ENCODE measurements around the gene HEBP2. TPM values are rescaled to one million over a fixed set of nuclear protein-coding genes. Genes with fewer than 3 reads are reported as not detected.

The HEBP2 gene
- total RNA-seq, 1 donor: 35.8 TPM

- H4K20me1 ChIP-seq (ENCODE audit: insufficient read depth, low read length): no peaks in the 10 kb centered on the region
- no peak overlapping the region for H3K27ac ChIP-seq (ENCODE audit: low read depth, low read length)
- no peak for TF ChIP-seq CTCF (IDR thresholded peaks at IDR 0.05; ENCODE audit: extremely low read depth, low read depth, low read length)
- no peak for DNase-seq (ENCODE audit: insufficient read length, low spot score, missing footprints)
- H3K79me2 ChIP-seq (ENCODE audit: insufficient read depth, low read length): no peaks in the 10 kb centered on the region
- H3K9me3 ChIP-seq (ENCODE audit: low read depth, low read length): no peaks in the 10 kb centered on the region
- H3K27me3 ChIP-seq (ENCODE audit: insufficient read depth, low read length): no peaks in the 10 kb centered on the region
- H3K4me1 ChIP-seq (ENCODE audit: insufficient read depth, low read length): peaks cover 8% of the 10 kb centered on the region
- H3K4me2 ChIP-seq (ENCODE audit: insufficient read depth, low read length): no peak overlapping the region
- H3K36me3 ChIP-seq (ENCODE audit: insufficient read depth, low read length): peaks cover 3% of the 10 kb centered on the region
- H3K4me3 ChIP-seq (ENCODE audit: insufficient read depth, low read length): no peak overlapping the region
- no peak overlapping the region for H2AFZ ChIP-seq (ENCODE audit: low read length)
These were observed 57.6 kb downstream of the HEBP2 start for GRCh38 chr6:138461647-138462046.

- H3K9me3 ChIP-seq (ENCODE audit: low read depth, low read length): no peaks in the 10 kb centered on the region
- no peak overlapping the region for H3K27ac ChIP-seq (ENCODE audit: low read depth, low read length)
- no peaks in the 10 kb centered on the region for H3K79me2 ChIP-seq (ENCODE audit: insufficient read depth, low read length)
- H3K4me2 ChIP-seq (ENCODE audit: insufficient read depth, low read length): no peak overlapping the region
- H2AFZ ChIP-seq (ENCODE audit: low read length): no peak overlapping the region
- TF ChIP-seq CTCF (IDR thresholded peaks at IDR 0.05; ENCODE audit: extremely low read depth, low read depth, low read length): no peak
- no peaks in the 10 kb centered on the region for H4K20me1 ChIP-seq (ENCODE audit: insufficient read depth, low read length)
- H3K27me3 ChIP-seq (ENCODE audit: insufficient read depth, low read length): no peaks in the 10 kb centered on the region
- peaks cover 3% of the 10 kb centered on the region for H3K36me3 ChIP-seq (ENCODE audit: insufficient read depth, low read length)
- no peak overlapping the region for H3K4me3 ChIP-seq (ENCODE audit: insufficient read depth, low read length)
- peaks cover 13% of the 10 kb centered on the region for H3K4me1 ChIP-seq (ENCODE audit: insufficient read depth, low read length)
- DNase-seq (ENCODE audit: insufficient read length, low spot score, missing footprints): no peak
These were observed 60.1 kb downstream of the HEBP2 start for GRCh38 chr6:138464085-138464484.

- peak; percentile 79 for DNase-seq (ENCODE audit: insufficient read length, low spot score, missing footprints)
- Histone ChIP-seq H3K4me2 (ENCODE audit: insufficient read depth, low read length) (peak overlapping the region; percentile 80), H3K27me3 (ENCODE audit: insufficient read depth, low read length) (no peaks in the 10 kb centered on the region), H3K27ac (ENCODE audit: low read depth, low read length) (peak overlapping the region; percentile 79), H3K4me3 (ENCODE audit: insufficient read depth, low read length) (peak overlapping the region; percentile 37), H2AFZ (ENCODE audit: low read length) (peak overlapping the region; percentile 88), H4K20me1 (ENCODE audit: insufficient read depth, low read length) (no peaks in the 10 kb centered on the region), H3K79me2 (ENCODE audit: insufficient read depth, low read length) (no peaks in the 10 kb centered on the region), H3K36me3 (ENCODE audit: insufficient read depth, low read length) (peaks cover 3% of the 10 kb centered on the region), H3K4me1 (ENCODE audit: insufficient read depth, low read length) (peaks cover 13% of the 10 kb centered on the region), H3K9me3 (ENCODE audit: low read depth, low read length) (no peaks in the 10 kb centered on the region)
- TF ChIP-seq CTCF (IDR thresholded peaks at IDR 0.05; ENCODE audit: extremely low read depth, low read depth, low read length): no peak
These were observed 61.1 kb downstream of the HEBP2 start for GRCh38 chr6:138465007-138465645.

GRCh38 chr6:138467901-138468300 lies 63.9 kb downstream of the HEBP2 start:
- Histone ChIP-seq H3K4me2 (ENCODE audit: insufficient read depth, low read length) (no peak overlapping the region), H3K79me2 (ENCODE audit: insufficient read depth, low read length) (no peaks in the 10 kb centered on the region), H4K20me1 (ENCODE audit: insufficient read depth, low read length) (no peaks in the 10 kb centered on the region), H3K4me3 (ENCODE audit: insufficient read depth, low read length) (no peak overlapping the region), H3K27ac (ENCODE audit: low read depth, low read length) (no peak overlapping the region), H3K9me3 (ENCODE audit: low read depth, low read length) (no peaks in the 10 kb centered on the region), H3K4me1 (ENCODE audit: insufficient read depth, low read length) (peaks cover 13% of the 10 kb centered on the region), H3K27me3 (ENCODE audit: insufficient read depth, low read length) (no peaks in the 10 kb centered on the region), H2AFZ (ENCODE audit: low read length) (no peak overlapping the region), H3K36me3 (ENCODE audit: insufficient read depth, low read length) (peaks cover 3% of the 10 kb centered on the region)
- TF ChIP-seq CTCF (IDR thresholded peaks at IDR 0.05; ENCODE audit: extremely low read depth, low read depth, low read length): no peak
- DNase-seq (ENCODE audit: insufficient read length, low spot score, missing footprints): no peak
